Psoas muscle (tissue), 8 donors: Measurements from ENCODE around the gene BMPR1B. TPM values are rescaled to one million over a fixed set of nuclear protein-coding genes. Genes with fewer than 3 reads are reported as not detected.

Source experiments
- ATAC-seq, 4 donors: fragments of 200-7000 bp; cut with Tn5 transposase; one replicate each; pipeline ENCODE4 v1.9.1; 2020; ENCODE audit warnings: moderate library complexity in 3 of 4, mild to moderate bottlenecking in 2 of 4
- DNase-seq, 2 donors: peaks; one replicate each; pipeline ENCODE4 v3.0.0-alpha.2; 2020
- H3K27ac ChIP-seq: fragments of 200-600 bp; one replicate; pipeline ENCODE4 v1.8.0; 2022
- H3K27me3 ChIP-seq, 3 donors: fragments of 200-600 bp in 1 of 3; one replicate each; pipeline versions ENCODE4 v1.6.1 to v1.8.0; 2013 to 2022; ENCODE audit warnings: low read length in 2 of 3, mild to moderate bottlenecking in 2 of 3, moderate library complexity in 1 of 3; ENCODE audit not compliant: insufficient read depth in 3 of 3
- H3K36me3 ChIP-seq, 2 donors: fragments of 200-600 bp in 1 of 2; one replicate each; pipeline versions ENCODE4 v1.6.1 to v1.8.0; 2013 to 2022; ENCODE audit warnings: low read depth in 1 of 2, mild to moderate bottlenecking in 1 of 2, moderate library complexity in 1 of 2; ENCODE audit not compliant: insufficient read depth in 1 of 2
- H3K4me1 ChIP-seq: fragments of 200-600 bp; one replicate; pipeline ENCODE4 v1.8.0; 2022
- H3K4me3 ChIP-seq: fragments of 200-600 bp; one replicate; pipeline ENCODE4 v1.8.0; 2022; ENCODE audit warnings: mild to moderate bottlenecking
- H3K9me3 ChIP-seq: fragments of 200-600 bp; one replicate; pipeline ENCODE4 v1.8.0; 2022
- CTCF ChIP-seq: fragments of 200-600 bp; IDR thresholded peaks from one replicate; pipeline ENCODE4 v1.8.0; 2022; ENCODE audit warnings: antibody characterized with exemption
- WGBS, 3 donors: extraction: QIAGEN DNeasy Blood & Tissue Kit; methylation state at CpG; one replicate each; pipeline versions ENCODE4 v1.1.6 to v1.1.7; 2013; 5-methylcytosine and 5-hydroxymethylcytosine counted together
- intact Hi-C, 2 donors: fragments of 100-400 bp; cut with DNase I; formaldehyde crosslinking; loops; one replicate each; pipeline versions ENCODE4 v1.11.0 to v1.14.2; 2022
- polyA plus RNA-seq, 3 donors: library from polyadenylated mRNA; stranded (reverse); fragments of 200-250 nt; gene quantifications; one replicate each; pipeline ENCODE4 v1.2.3, GENCODE V29; 2013
- total RNA-seq, 4 donors: library from RNA; stranded (reverse); fragmentation: NEBNext Ultra II Directional in 2 of 4; extraction: Animal tissue kit (Norgen Biotek cat#: 25700) in 2 of 4; gene quantifications; one replicate each; pipeline versions ENCODE4 v1.2.1 to v1.2.4, GENCODE V29; 2021 to 2023
- donor health status: healthy with polysubstance abuse.
- donor health status: DM: no; HTN: no; CAD: no; lungs with moderate emphysema.
- donor health status: Bipolar disorder and iron deficiency.
- donor health status: healthy.
- donor health status: DM: yes; HTN: yes; CAD: no.
- donor health status: DM: no; HTN: no; CAD: no.
- donor health status: DM: no; HTN: no; CAD: no.
- donor health status: DM: yes; HTN: yes; CAD: no.

The BMPR1B gene
- total and polyA plus RNA-seq, 7 donors: 0.26 to 13.0 (median 1.0) TPM

DNA sequence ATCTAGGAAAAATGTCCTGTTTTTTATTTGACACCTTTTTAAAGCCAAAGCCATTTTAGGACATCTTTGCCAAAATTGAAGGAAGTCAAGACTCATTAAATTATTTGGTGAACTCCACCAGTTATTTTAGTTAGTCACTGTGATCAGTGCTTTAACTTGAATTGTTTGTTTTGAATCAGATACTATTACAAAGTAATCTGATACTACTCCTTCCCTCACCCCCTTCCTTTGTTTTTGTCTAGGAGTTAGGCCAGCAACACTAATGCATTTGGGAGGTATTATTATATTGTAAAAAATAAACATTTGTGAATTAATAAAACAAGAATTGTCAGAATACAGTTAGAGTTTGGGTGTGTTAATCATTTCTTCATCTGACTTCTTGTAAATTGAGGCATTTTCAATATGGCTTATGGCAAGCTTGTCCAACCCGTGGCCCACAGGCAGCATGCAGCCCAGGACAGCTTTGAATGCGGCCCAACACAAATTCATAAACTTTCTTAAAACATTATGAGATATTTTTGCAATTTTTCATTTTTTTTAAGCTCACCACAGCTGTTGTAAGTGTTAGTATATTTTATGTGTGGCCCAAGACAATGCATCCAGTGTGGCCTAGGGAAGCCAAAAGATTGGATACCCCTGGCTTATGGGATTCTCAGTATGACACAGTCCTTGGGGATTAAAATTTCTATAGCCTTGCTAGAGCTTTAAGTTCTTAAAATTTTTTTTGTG lies 182.2 kb downstream of the BMPR1B start:
- WGBS, 3 donors: 76 to 90% (median 78%) methylated on average over 2 of the region's 2 CpGs
- DNase-seq (no peak), ATAC-seq (no peak)

GRCh38 chr4:94940520-94940908 lies 182.8 kb downstream of the BMPR1B start:
- no peak for TF ChIP-seq CTCF
- intact Hi-C loops: no loop called here
- Histone ChIP-seq H3K27me3 (no peaks in the 10 kb centered on the region), H3K36me3 (no peaks in the 10 kb centered on the region), H3K4me3 (no peak overlapping the region), H3K4me1 (no peaks in the 10 kb centered on the region), H3K27ac (no peak overlapping the region), H3K9me3 (no peaks in the 10 kb centered on the region)
- ATAC-seq (no peak), DNase-seq (no peak)
- 84 to 92% (median 90%) methylated on average over 5 of the region's 5 CpGs for WGBS, 3 donors

More for the DNA sequence above, 182.2 kb downstream of the BMPR1B start:
- Histone ChIP-seq H3K4me1 (no peaks in the 10 kb centered on the region), H3K4me3 (no peak overlapping the region), H3K27ac (no peak overlapping the region), H3K27me3 (no peaks in the 10 kb centered on the region), H3K36me3 (no peaks in the 10 kb centered on the region), H3K9me3 (no peaks in the 10 kb centered on the region)
- no peak for TF ChIP-seq CTCF
- intact Hi-C loops: no loop called here

DNA sequence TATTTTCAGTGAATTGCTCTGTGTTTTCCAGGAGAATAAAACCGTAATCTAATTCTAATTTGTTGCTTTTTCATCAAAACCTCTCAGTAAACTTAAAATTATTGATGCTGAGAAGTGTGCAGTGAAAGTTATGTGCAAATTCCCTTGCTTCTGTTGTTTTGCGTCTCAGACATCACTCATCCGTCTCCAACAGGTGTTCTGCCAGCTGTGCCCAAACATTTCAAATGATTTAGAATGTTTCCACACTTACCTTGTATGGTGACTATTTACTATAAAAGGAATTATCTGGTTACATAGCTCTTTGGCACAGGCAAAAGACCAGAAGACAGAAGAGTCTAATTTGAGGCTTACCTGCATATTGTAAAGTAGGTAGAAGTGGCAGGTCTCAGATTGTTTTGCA lies 184.0 kb downstream of the BMPR1B start:
- no peak overlapping the region for H3K27ac ChIP-seq
- DNase-seq (no peak), ATAC-seq (no peak)
- H3K4me1 ChIP-seq: no peaks in the 10 kb centered on the region
- TF ChIP-seq CTCF: no peak
- no peaks in the 10 kb centered on the region for H3K36me3 ChIP-seq
- intact Hi-C loops: no loop called here
- H3K27me3 ChIP-seq: no peaks in the 10 kb centered on the region
- 49 to 66% (median 53%) methylated on average over 3 of the region's 3 CpGs for WGBS, 3 donors
- H3K4me3 ChIP-seq: no peak overlapping the region
- H3K9me3 ChIP-seq: no peaks in the 10 kb centered on the region

DNA sequence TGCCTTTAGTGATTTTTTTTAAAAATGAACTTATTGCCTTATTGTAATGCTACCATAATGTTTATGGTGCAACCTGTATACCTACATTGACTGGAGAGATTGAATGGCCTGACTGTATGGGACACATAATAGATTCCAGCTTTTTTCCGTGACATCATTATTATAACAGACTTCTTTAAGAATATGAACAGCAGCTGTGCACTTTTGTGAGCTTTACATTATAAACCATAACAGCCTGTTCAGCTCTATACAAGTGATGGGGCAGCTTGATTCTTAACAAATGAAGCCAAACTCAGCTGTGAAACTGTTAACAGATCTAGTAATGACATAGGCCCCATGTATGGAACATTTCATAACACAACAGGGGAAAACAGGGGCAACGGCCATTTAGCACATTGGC lies 187.0 kb downstream of the BMPR1B start:
- H3K36me3 ChIP-seq: no peaks in the 10 kb centered on the region
- WGBS, 3 donors: 73 to 86% (median 84%) methylated on average over 2 of the region's 2 CpGs
- no peak overlapping the region for H3K27ac ChIP-seq
- H3K4me3 ChIP-seq: no peak overlapping the region
- ATAC-seq (no peak), DNase-seq (no peak)
- H3K9me3 ChIP-seq: no peaks in the 10 kb centered on the region
- H3K27me3 ChIP-seq: no peaks in the 10 kb centered on the region
- intact Hi-C loops: no loop called here
- no peaks in the 10 kb centered on the region for H3K4me1 ChIP-seq
- no peak for TF ChIP-seq CTCF

GRCh38 chr4:94947681-94948108 lies 189.9 kb downstream of the BMPR1B start:
- ATAC-seq: no peak
- no peaks in the 10 kb centered on the region for H3K9me3 ChIP-seq
- no peaks in the 10 kb centered on the region for H3K4me1 ChIP-seq
- intact Hi-C loops: no loop called here
- no peak for DNase-seq
- H3K4me3 ChIP-seq: no peak overlapping the region
- no peak overlapping the region for H3K27ac ChIP-seq
- 94 to 97% (median 95%) methylated on average over 4 of the region's 4 CpGs for WGBS, 3 donors
- no peaks in the 10 kb centered on the region for H3K27me3 ChIP-seq
- TF ChIP-seq CTCF: no peak
- no peaks in the 10 kb centered on the region for H3K36me3 ChIP-seq
